Mammary epithelial cell (primary cell): Measurements from ENCODE around the gene OPALIN.

Source experiments
- CTCF ChIP-seq, 2 donors: IDR thresholded peaks in 1 of 2; conservative IDR thresholded peaks in 1 of 2; 2 replicates each; pipeline ENCODE4 v1.5.1; 2011 to 2012; ENCODE audit warnings: inconsistent platforms in 2 of 2, low read length in 2 of 2, mild to moderate bottlenecking in 2 of 2, control low read depth in 1 of 2, low read depth in 1 of 2; ENCODE audit not compliant: insufficient read depth in 1 of 2; ENCODE audit errors: extremely low read depth in 1 of 2
- EZH2 ChIP-seq: IDR thresholded peaks from 2 replicates; pipeline ENCODE4 v1.6.1; 2012; ENCODE audit warnings: low read length, inconsistent platforms, borderline replicate concordance

DNA sequence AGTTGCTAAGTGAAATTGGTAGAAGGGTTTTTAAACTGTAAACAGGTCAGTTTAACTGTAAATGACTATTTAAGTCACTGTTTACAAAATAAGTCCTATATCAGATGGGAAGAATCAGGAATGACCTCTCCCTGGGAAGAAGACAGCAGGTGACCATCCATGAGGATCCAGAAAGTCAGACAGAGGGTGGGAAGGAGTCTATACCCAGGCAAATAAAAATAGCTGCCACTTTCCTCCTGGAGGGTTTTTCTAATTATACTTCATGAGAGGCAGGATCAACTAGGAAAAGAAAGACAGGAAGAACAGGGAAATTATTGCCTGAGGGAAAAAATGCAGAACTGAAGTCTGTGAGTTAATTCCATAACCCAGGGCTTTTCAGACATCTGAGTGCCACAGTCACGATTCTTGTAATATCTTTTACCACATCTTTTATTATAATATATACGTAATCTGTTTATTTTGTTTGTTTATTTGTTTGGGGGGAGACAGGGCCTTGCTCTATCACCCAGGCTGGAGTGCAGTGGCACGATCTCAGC is 47.6 kb downstream of the OPALIN start:
- no peak for TF ChIP-seq CTCF (conservative IDR thresholded peaks at IDR 0.05 in 1 of 2, IDR thresholded peaks at IDR 0.05 in 1 of 2; ENCODE audit: extremely low read depth in 1 of 2, insufficient read depth in 1 of 2, low read depth in 1 of 2, low read length in 2 of 2)
- TF ChIP-seq EZH2, result no peak
